GM19238 (cell line): ENCODE data around the gene ZNF576.
A peak's percentile ranks its signal among the peaks of the same experiment; 100 is the strongest.
"Not testable (repeated sequence)": the region's sequence is repeated elsewhere in the genome, so short reads cannot be mapped to it uniquely, and the experiment has no call there.

Experiments used
- DNase-seq: peaks from one replicate; pipeline ENCODE4 v3.0.0; 2011; ENCODE audit warnings: low spot score; ENCODE audit not compliant: insufficient read length

The ZNF576 gene

DNA sequence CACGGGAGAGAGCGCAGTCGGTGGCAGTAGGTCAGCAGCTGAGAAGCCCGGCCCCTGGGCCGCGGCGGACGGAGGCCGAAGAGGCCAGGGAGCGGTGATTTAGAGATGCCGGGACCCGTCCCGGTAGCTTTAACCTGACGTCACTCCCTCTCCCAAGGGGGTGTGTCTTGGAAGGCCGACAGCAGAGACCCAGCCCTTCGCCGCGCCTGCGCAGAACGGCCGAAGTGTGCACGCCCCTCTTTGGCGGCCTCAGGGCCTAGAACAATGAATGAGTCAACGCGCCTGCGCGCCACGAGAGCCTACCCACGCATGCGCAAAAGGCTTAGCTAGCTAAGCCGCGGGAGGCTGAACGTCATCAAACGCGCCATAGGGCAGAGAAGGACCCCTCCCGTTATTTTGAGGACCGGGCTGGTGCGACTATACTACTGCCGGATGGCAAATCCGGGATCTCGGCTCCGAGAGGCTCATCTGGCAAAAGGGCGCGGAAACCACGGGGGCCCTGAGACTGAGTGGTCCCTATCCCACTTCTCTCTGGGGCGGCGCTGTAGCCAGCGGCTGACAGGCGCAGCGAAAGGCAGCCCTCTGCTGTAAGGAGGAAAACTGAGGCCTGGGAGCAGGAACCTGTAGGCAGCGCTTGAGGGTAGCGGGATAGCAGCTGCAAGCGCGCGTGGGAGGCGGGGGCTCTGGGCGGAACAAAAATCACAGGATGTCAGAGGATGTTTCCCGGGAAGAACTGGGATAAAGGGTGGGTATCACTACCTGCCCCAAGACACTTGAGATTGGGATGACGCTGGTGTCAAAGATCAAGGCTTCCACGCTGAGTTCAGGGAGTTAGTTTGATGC, at the start of gene ZNF576, which contains the start of gene IRGQ:
Gene ZNF576, plus strand, starts transcription at position 597 of the 843 bp plus-strand sequence. CDS start 514 bp downstream, outside the sequence.
Gene IRGQ, minus strand, starts transcription at position 136 of the 843 bp plus-strand sequence. CDS start 796 bp downstream, outside the sequence.
- DNase-seq: peak; percentile 95

GRCh38 chr19:43547926-43548325, 48.5 kb upstream of the ZNF576 start:
- DNase-seq: not testable (repeated sequence)

DNA sequence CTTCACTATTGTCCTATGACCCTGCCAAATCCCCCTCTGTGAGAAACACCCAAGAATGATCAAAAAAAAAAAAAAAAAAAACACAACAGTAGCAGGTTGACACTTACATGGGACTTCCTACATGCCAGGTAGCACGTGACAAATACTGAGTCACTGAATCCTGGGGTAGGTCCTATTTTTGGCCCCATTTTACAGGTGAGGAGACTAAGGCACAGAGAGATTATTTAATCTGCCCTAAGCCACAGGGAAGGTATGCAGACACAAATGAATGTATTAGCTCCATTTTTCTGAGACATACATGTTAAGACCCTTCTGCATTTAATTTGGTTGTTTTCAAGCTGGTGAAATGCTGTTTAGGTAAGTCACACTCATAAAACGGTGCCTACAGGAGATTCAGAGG, 47.7 kb upstream of the ZNF576 start:
- no peak for DNase-seq

DNA sequence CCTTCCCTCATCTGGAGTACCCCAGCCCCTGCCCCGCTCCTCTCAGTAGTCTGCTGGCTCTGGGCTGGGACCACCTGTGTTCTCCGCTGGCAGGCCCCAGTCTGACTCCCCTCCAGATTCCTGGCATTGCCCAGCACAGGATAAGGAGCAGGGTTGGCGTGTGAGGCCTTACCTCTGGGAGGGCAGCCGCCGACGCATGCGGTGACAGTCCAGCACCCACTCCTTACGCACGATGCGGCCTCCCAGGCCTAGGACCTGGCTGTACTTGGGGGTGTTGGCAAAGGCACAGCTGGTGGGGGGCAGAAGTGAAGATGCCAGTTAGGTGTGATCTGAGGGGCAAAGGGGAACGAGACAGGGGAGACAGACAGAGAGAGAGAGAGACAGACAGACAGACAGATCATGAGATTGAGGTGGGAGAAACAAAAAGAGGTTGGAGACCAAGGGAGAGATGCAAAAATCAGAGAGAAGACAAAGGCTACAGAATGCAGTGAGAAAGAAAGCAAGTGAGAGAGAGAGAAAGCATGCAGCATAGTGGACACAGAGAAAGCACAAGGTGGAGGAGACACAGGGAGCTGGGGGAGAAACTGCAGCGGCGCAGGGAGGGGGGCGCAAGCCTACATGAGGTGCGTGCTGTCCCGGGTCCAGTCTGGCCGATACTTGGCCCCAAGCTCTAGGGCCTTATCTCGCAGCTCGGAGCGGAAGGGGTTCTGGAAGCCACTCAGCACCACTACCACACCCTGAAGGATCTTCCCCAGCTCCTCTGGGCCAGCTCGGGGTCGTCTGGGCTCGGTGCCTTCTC, 44.8 kb upstream of the ZNF576 start:
- DNase-seq: no peak

GRCh38 chr19:43552198-43552450, 44.3 kb upstream of the ZNF576 start:
- no peak for DNase-seq

- DNase-seq: no peak
Measured at GRCh38 chr19:43552616-43553015, 43.8 kb upstream of the ZNF576 start.

GRCh38 chr19:43553656-43554055, 42.7 kb upstream of the ZNF576 start:
- DNase-seq: no peak

DNA sequence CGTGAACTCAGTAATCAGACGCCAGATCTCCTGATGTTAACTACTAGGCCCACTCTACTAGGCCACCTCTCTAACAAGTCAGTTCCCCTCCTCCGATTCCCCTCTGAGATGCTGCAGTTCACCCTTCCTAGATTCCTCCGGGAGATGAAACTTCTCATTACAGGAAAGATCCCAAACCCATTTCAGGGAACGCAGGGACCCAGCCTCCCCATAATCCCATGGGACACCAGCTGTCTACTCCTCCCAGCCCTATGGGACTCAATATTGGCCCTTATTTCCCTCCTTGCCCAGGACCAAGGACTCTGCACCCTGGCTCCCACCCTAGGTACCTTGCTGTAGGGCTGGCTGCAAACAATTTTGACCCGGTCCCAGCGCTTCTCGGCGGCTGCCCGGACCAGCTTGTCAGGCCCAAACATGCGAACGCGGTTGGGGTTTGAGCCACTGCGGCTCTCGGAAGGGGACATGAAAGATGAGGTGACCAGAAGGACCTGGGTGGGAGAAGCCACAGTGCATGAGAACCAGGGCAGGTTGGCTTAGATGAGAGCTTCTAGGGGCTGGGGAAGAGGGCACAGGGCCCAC, 42.0 kb upstream of the ZNF576 start:
- DNase-seq: no peak

DNA sequence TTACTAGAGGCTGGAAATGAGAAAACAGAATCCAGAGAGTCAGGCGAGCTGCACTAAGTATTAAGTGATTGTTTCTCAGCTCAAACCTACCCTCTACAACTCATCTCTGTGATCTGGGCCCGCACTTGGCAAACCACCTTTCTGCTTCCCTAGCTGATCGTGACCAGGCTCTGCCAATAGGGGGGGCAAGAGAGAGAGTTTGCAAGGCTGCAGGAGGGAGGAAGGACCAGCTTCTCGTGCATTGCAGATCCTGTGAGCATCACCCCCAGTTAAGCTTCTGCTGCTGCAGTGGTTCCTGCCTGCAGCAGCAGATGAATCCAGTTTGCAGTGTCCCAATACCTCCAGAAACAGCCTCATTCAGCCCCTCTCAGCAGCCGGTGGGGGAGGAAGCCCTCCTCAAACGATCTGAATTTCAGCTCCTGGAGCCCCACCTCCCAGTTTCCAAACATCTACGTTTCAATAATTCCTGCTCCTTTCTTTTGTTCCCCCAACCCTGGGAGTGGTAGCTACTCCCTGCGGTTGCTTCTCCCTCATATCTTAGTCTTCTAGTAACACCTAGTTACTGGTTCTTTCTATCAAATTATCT, 41.1 kb upstream of the ZNF576 start:
- peak; percentile 71 for DNase-seq

GRCh38 chr19:43560687-43561086, 35.7 kb upstream of the ZNF576 start:
- DNase-seq: no peak

- no peak for DNase-seq
Measured at GRCh38 chr19:43561139-43561970, 35.0 kb upstream of the ZNF576 start.

DNA sequence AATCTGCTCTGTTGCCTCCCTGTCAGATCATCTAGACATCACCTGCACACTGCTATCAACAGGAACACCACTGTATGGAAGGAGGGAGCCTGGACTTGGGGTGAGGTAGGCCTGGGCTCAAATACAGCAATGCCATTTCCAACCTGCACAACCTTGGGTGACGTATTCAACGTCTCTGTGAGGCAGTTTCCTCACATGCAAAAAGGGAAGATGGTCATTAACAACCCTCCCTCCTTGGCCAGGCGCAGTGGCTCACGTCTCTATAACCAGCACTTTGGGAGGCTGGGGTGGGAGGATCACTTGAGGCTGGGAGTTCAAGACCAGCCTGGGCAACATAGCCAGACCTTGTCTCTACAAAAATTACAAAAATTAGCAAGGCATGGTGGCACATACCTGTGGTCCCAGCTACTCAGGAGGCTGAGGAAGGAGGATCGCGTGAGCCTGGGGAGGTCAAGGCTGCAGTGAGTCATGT, 34.1 kb upstream of the ZNF576 start:
- DNase-seq: no peak

DNA sequence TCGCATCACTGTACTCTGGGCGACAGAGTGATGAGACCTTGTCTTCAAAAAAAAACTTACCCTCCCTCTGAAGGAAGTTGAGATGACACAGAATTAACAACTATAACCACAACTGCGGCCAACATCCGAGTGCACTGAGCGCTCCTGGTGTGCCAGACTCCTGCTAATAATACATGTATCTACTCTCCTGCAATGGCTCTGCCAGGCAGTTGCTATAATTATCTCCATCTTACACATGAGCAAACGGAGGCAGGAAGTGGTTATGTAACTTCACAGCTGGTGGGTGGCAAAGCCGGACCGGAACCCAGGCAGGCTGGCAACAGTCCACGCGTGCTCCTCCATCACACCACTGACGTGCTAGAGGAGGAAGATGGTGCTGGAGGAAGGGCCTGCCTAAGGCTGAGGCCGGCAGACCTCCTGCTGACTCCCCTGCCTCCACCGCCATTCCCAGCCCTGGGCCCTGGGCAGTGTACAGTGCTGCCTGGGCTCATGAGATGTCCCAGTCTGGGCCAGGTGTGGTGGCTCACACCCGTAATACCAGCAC, 33.6 kb upstream of the ZNF576 start:
- DNase-seq: peak; percentile 30

- no peak for DNase-seq
Measured at GRCh38 chr19:43563816-43564457, 32.5 kb upstream of the ZNF576 start.

GRCh38 chr19:43564800-43565199, 31.6 kb upstream of the ZNF576 start:
- DNase-seq: no peak

- no peak for DNase-seq
Measured at GRCh38 chr19:43569657-43570056, 26.7 kb upstream of the ZNF576 start.

GRCh38 chr19:43570174-43570791, 26.1 kb upstream of the ZNF576 start:
- DNase-seq: no peak

GRCh38 chr19:43572171-43572588, 24.2 kb upstream of the ZNF576 start:
- no peak for DNase-seq

GRCh38 chr19:43574424-43575155, 21.8 kb upstream of the ZNF576 start:
- DNase-seq: no peak
